ENCODE results near the gene NELL1.

GRCh38 chr11:21323617-21324016 is 654.2 kb downstream of the NELL1 start:
- TF ChIP-seq CTCF (IDR thresholded peaks at IDR 0.05; ENCODE audit: poor library complexity) = peak; percentile 27
- TF ChIP-seq EZH2 (IDR thresholded peaks at IDR 0.05; ENCODE audit: borderline replicate concordance) = no peak

All from hepatocyte (in vitro differentiated cells).